DND-41 (cell line): ENCODE results near the gene ACAD8.

Experiments
- ATAC-seq: fragments of 200-7000 bp; cut with Tn5 transposase; 3 replicates; pipeline ENCODE4 v1.9.1; 2021; ENCODE audit warnings: low read depth; ENCODE audit not compliant: insufficient read depth
- DNase-seq: peaks from one replicate; pipeline ENCODE4 v3.0.0-alpha.2; 2020
- H2AFZ ChIP-seq: 2 replicates; pipeline ENCODE4 v1.6.0; 2012; ENCODE audit warnings: low read depth, low read length
- H3K27ac ChIP-seq: 2 replicates; pipeline ENCODE4 v1.5.1; 2012; ENCODE audit warnings: low read length, inconsistent platforms
- H3K27me3 ChIP-seq: fragments of 200-600 bp; sonication (generic); 2 replicates; pipeline ENCODE4 v1.6.0; 2012; ENCODE audit warnings: low read length, mild to moderate bottlenecking, inconsistent platforms; ENCODE audit not compliant: insufficient read depth, poor library complexity
- H3K36me3 ChIP-seq: 2 replicates; pipeline ENCODE4 v1.5.1; 2012; ENCODE audit warnings: low read length, inconsistent platforms; ENCODE audit not compliant: insufficient read depth
- H3K4me1 ChIP-seq: 2 replicates; pipeline ENCODE4 v1.5.1; 2012; ENCODE audit warnings: mild to moderate bottlenecking, low read length; ENCODE audit not compliant: insufficient read depth
- H3K4me2 ChIP-seq: 2 replicates; pipeline ENCODE4 v1.6.0; 2012; ENCODE audit warnings: mild to moderate bottlenecking, moderate library complexity, low read length, inconsistent platforms; ENCODE audit not compliant: insufficient read depth
- H3K4me3 ChIP-seq, 2 experiments: fragments of 200-600 bp in 1 of 2; shearing (Covaris generic) in 1 of 2; 2 replicates each; pipeline ENCODE4 v1.5.1; 2012 to 2016; ENCODE audit warnings: inconsistent platforms in 2 of 2, low read length in 2 of 2, mild to moderate bottlenecking in 2 of 2, low read depth in 1 of 2, moderate library complexity in 1 of 2
- H3K79me2 ChIP-seq: 2 replicates; pipeline ENCODE4 v1.6.0; 2012; ENCODE audit warnings: low read length, inconsistent platforms; ENCODE audit not compliant: insufficient read depth
- H3K9ac ChIP-seq: 2 replicates; pipeline ENCODE4 v1.6.0; 2012; ENCODE audit warnings: low read depth, mild to moderate bottlenecking, inconsistent platforms, low read length, moderate library complexity
- H3K9me3 ChIP-seq: 2 replicates; pipeline ENCODE4 v1.5.1; 2012; ENCODE audit warnings: low read length, moderate library complexity, mild to moderate bottlenecking, inconsistent platforms; ENCODE audit not compliant: insufficient read depth, severe bottlenecking
- H4K20me1 ChIP-seq: 2 replicates; pipeline ENCODE4 v1.6.0; 2012; ENCODE audit warnings: low read length; ENCODE audit not compliant: insufficient read depth
- CTCF ChIP-seq: IDR thresholded peaks from 2 replicates; pipeline ENCODE4 v1.5.1; 2012; ENCODE audit warnings: borderline replicate concordance, low read length, moderate library complexity, mild to moderate bottlenecking; ENCODE audit not compliant: poor library complexity, severe bottlenecking; ENCODE audit errors: extremely low read depth
- EZH2 ChIP-seq: IDR thresholded peaks from 3 replicates; pipeline ENCODE4 v1.6.1; 2012; ENCODE audit warnings: borderline replicate concordance, low read depth, mild to moderate bottlenecking, moderate library complexity, low read length, inconsistent platforms; ENCODE audit not compliant: severe bottlenecking

Gene ACAD8

GRCh38 chr11:134245434-134245833, 7.9 kb upstream of the ACAD8 start:
- Histone ChIP-seq H3K36me3 (peaks cover 100% of the 10 kb centered on the region), H3K9ac (no peak overlapping the region), H4K20me1 (0 out of 2 replicates have a peak, but pooled peaks cover 2% of the 10 kb centered on the region), H3K4me1 (no peaks in the 10 kb centered on the region), H3K9me3 (no peaks in the 10 kb centered on the region), H3K4me3 (no peak overlapping the region), H3K79me2 (no peaks in the 10 kb centered on the region), H2AFZ (no peak overlapping the region), H3K4me2 (no peak overlapping the region), H3K27ac (no peak overlapping the region), H3K27me3 (no peaks in the 10 kb centered on the region)
- TF ChIP-seq EZH2 = no peak
- TF ChIP-seq CTCF = no peak
- no peak for DNase-seq
- ATAC-seq = no peak

GRCh38 chr11:134246100-134246499, 7.3 kb upstream of the ACAD8 start:
- H4K20me1 ChIP-seq = 0 out of 2 replicates have a peak, but pooled peaks cover 2% of the 10 kb centered on the region
- no peak for DNase-seq
- H3K4me3 ChIP-seq = no peak overlapping the region
- H2AFZ ChIP-seq = no peak overlapping the region
- H3K79me2 ChIP-seq = no peaks in the 10 kb centered on the region; the same call in 1 of the 2 replicates
- H3K36me3 ChIP-seq = peaks cover 100% of the 10 kb centered on the region
- H3K9ac ChIP-seq = no peak overlapping the region
- no peaks in the 10 kb centered on the region for H3K9me3 ChIP-seq
- no peaks in the 10 kb centered on the region for H3K27me3 ChIP-seq
- H3K4me1 ChIP-seq = peaks cover 3% of the 10 kb centered on the region; the same call in 1 of the 2 replicates
- TF ChIP-seq CTCF (no peak), EZH2 (no peak)
- no peak overlapping the region for H3K27ac ChIP-seq
- ATAC-seq = no peak
- H3K4me2 ChIP-seq = no peak overlapping the region

GRCh38 chr11:134246678-134247077, 6.7 kb upstream of the ACAD8 start:
- H2AFZ ChIP-seq = no peak overlapping the region
- peaks cover 100% of the 10 kb centered on the region for H3K36me3 ChIP-seq
- no peak overlapping the region for H3K27ac ChIP-seq
- H3K79me2 ChIP-seq = peaks cover 4% of the 10 kb centered on the region
- DNase-seq = no peak
- H3K9ac ChIP-seq = no peak overlapping the region
- no peak overlapping the region for H3K4me3 ChIP-seq
- H3K9me3 ChIP-seq = no peaks in the 10 kb centered on the region
- no peaks in the 10 kb centered on the region for H3K27me3 ChIP-seq
- H3K4me1 ChIP-seq = peaks cover 9% of the 10 kb centered on the region
- no peak for ATAC-seq
- H3K4me2 ChIP-seq = no peak overlapping the region
- no peak for TF ChIP-seq EZH2
- TF ChIP-seq CTCF = no peak
- H4K20me1 ChIP-seq = no peaks in the 10 kb centered on the region

GRCh38 chr11:134248910-134249480, 4.4 kb upstream of the ACAD8 start:
- Histone ChIP-seq H3K9ac (no peak overlapping the region), H3K36me3 (peaks cover 77% of the 10 kb centered on the region)

More at GRCh38 chr11:134248910-134249480, 4.4 kb upstream of the ACAD8 start:
- no peak overlapping the region for H3K4me3 ChIP-seq
- H2AFZ ChIP-seq = no peak overlapping the region
- peaks cover 24% of the 10 kb centered on the region for H3K79me2 ChIP-seq
- H3K27ac ChIP-seq = no peak overlapping the region
- H4K20me1 ChIP-seq = no peaks in the 10 kb centered on the region
- peaks cover 17% of the 10 kb centered on the region for H3K4me1 ChIP-seq
- no peak for TF ChIP-seq CTCF
- no peak for TF ChIP-seq EZH2
- H3K27me3 ChIP-seq = no peaks in the 10 kb centered on the region
- H3K9me3 ChIP-seq = no peaks in the 10 kb centered on the region
- no peak for ATAC-seq
- no peak for DNase-seq
- no peak overlapping the region for H3K4me2 ChIP-seq
